GM18868 (cell line): ENCODE results near the gene PNLDC1.

Experiments
- ATAC-seq: cut with Tn5 transposase; IDR thresholded peaks from one replicate; pipeline ENCODE4 v1.9.1; 2021; ENCODE audit warnings: mild to moderate bottlenecking, moderate library complexity; ENCODE audit not compliant: unreplicated experiment

The PNLDC1 gene

DNA sequence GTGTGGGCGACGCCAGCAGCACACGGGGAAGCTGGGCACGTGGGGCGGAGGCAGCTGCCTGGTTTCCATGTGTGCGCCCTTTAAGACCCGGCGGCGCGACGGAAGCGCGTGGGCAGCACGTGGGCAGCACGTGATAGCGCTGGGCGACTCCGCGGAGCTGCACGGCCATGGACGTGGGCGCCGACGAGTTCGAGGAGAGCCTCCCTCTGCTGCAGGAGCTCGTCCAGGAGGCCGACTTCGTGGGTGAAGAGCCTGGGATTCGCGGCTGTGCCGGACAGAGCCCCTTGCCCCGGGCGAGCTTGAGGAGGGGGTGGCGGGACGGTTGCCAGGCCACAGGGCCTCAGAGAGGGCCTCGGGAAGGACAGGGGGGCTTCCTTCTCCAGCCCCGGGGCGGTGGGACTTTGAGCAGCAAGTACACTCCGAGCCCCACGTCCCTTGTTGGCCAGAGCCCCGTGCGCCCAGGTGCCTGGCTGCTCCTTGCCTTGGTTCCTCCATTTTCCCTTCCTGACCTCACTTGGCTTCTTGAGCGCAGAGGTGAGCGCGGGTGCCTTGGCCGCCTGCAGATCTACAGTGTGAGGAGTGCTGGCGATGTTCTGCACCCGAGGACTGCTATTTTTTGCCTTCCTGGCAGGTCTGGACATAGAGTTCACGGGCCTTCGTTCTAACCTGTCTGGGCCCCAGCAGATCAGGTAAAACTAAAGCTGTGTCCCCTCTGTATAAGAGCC, at the start of gene PNLDC1:
TSS of gene PNLDC1 (plus strand) at position 136 of the 725 bp plus-strand sequence. CDS start at position 168, 32 bp downstream.
- ATAC-seq, result no peak

DNA sequence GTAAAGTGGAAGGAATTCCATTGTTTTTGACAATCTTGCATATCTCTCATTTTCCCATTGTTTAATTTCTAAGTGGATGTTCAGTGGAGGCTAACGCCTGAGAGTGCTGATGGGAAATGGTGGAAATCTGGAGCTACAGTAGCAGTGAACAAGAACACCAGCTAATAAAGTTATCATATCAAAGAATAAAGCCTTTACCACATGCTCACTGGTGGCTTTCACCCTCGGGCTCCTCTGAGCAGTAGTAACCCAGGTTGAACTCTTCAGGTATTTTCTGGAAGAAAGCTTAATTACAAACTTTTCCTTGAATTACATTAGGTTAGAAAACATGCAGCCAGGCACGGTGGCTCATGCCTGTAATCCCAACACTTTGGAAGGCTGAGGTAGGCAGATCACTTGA, 48.6 kb upstream of the PNLDC1 start:
- no peak for ATAC-seq

DNA sequence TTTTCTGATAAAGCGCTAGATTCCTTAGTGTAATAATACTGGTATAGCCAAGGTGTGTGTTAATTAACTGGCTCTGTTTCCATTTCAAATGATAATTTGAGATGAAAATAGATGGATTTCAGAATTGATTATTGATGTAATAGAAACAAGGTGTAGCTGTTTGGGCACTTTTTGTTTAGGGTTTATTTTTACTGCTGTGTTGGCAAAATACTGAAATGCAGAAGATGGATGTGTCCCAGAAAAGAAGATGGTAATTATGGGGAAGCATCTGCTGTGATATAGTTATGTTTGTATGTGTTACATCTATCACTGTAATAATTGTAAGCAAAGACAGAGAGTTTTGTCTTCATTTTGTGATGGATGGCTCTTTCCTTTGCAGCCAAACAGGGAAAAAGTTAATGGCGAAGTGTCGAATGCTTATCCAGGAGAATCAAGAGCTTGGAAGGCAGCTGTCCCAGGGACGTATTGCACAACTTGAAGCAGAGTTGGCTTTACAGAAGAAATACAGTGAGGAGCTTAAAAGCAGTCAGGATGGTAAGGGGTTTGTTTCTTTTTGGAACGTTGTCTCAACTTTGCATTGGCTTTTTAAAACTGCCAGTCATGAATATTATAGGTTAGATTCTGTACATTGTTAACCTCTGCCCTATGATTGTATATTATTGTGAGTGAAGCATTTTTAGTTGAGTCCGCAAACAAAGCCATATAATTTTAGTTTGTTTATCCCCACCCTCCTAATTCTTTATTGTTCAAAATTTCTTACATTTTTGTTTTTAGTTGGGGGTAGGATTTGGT, 46.8 kb upstream of the PNLDC1 start:
- ATAC-seq, result no peak

GRCh38 chr6:159754401-159754800, 45.7 kb upstream of the PNLDC1 start:
- no peak for ATAC-seq

DNA sequence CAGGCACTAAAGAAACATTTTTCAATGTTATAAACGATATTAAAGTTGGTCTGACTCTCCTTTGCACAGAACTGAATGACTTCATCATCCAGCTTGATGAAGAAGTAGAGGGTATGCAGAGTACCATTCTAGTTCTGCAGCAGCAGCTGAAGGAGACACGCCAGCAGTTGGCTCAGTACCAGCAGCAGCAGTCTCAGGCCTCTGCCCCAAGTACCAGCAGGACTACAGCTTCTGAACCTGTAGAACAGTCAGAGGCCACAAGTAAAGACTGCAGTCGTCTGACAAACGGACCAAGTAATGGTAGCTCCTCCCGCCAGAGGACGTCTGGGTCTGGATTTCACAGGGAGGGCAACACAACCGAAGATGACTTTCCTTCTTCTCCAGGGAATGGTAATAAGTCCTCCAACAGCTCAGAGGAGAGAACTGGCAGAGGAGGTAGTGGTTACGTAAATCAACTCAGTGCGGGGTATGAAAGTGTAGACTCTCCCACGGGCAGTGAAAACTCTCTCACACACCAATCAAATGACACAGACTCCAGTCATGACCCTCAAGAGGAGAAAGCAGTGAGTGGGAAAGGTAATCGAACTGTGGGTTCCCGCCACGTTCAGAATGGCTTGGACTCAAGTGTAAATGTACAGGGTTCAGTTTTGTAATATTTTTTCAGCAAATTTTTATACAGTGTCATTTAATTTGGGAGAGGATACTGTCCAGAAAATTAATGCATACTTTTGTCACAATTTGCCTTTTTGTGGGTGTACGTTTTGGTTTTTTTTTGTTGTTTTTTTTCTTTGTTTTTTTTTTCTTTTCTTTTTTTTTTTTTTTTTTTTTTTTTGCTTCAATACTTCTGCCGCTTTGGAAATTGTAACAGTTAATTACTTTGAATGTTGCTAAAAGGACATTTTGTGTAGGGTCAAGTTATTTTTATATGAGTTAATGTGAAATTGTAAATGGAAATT, 44.8 kb upstream of the PNLDC1 start:
- ATAC-seq, result no peak

- no peak for ATAC-seq
Observed at GRCh38 chr6:159756508-159756907, 43.6 kb upstream of the PNLDC1 start.

- ATAC-seq, result no peak
Observed at GRCh38 chr6:159758031-159759001, 41.8 kb upstream of the PNLDC1 start.

DNA sequence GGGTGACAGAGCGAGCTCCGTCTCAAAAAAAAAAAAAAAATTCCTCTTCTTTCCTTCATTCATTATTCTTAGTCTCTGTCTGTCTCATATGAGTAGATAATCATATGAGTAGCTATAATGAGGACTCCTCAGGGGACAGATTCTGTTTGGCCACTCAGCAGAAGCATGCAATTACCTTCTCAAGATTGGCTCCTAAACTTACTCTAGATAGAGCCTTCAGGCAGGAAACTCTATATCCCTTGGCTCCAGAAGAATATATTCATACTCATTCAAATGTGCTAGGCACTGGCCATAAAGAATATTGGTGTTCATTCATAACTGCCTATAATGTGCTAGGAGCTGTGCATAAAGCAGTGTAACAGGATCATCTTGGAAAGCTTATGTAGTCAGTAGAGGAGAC, 40.4 kb upstream of the PNLDC1 start:
- no peak for ATAC-seq

DNA sequence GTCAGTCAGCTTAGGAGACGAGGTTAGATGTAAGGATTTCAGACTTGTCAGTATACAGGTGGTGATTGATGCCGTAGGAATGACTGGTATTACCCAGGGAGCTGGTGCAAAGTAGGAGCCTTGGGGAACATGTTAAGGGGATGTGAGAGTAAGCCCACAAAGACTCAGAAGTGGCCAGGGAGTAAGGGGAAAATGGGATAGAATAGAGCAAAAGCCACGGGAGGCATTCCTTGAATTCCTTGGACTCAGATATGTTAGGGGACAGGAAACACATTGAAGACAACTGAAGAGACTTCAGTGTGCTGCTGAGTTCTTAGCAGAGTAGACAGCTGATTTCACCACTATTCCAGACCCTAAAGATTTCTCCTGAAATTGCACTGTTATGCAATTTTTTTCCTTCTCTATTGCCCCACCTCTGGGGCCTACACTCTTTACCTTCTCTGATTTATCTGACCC, 39.4 kb upstream of the PNLDC1 start:
- no peak for ATAC-seq

DNA sequence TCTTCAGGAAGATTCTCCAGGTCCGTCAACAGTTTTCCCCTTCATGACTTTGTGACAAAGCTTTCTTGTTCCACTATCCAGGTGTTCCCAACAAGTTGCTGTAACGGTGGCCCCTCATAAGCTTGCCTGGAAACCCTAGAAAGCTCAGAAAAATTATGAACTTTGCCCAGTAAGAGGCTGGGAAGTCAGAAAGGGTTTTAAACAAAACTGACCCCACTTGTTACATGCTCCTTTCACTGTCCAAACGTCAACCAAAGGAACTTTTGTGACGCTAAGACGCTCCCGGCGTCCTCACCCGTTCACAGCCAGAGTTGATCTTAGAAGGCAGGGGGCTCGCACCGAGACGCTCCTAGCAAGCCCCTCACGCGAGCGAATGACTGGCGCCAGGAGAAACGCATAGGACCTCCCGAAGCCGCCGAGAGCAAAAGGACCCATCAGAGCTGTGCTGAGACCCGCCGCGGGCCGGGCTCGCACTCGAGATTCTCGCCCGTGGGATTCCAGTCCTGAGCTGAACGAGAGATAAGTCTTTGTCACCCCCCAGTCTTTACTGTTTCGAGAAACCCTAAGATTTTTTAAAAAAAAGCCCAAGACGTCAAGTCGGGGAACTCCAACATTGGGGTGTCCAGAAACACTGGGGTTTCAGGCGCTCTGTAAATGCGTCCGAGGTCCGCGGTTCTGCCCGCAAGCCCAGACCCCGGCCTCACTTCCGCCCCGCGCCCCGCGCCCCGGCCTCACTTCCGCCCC, 38.8 kb upstream of the PNLDC1 start:
- peak; percentile 2 for ATAC-seq

DNA sequence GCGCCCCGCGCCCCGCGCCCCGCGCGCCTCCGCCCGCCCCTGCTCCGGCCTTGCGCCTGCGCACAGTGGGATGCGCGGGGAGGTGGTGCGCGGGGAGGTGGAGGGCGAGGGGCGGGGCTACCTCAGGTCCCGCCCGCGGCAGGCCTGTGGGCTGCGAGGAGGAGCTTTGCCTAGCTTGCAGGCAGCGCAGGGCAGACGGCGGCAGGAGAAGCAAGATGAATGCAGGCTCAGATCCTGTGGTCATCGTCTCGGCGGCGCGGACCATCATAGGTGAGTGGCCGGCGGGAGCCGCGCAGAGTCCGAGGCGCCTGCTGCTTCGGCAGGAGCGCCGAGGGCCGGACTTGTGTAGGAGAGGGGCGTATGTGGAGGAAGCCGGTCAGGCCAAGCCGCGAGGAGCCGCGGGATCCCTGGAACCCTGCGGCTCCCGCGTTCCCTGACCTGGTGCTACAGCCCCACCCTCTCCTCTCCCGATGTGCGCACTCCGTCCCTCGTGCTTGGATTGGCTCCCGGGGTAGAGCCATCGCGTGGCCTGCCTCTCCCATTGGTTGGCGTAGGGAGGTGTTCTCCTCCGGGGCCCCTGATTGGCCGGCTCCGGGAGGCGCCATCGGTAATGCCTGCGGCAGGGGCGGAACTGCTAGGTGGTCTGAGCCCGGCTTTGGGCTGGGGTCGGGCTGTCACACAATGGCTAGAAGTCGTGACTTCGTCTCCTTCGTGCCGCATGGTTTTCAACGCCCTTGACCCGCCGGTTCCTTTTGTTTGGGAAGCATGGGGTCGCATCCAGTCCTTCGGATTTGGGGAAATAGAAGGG, 38.0 kb upstream of the PNLDC1 start, which contains the start of gene ACAT2:
TSS of gene ACAT2 (plus strand) at position 173 of the 808 bp plus-strand sequence. CDS start at position 216, 43 bp downstream.
- ATAC-seq, result peak; percentile 96

- no peak for ATAC-seq
Observed at GRCh38 chr6:159762681-159763293, 37.3 kb upstream of the PNLDC1 start.

DNA sequence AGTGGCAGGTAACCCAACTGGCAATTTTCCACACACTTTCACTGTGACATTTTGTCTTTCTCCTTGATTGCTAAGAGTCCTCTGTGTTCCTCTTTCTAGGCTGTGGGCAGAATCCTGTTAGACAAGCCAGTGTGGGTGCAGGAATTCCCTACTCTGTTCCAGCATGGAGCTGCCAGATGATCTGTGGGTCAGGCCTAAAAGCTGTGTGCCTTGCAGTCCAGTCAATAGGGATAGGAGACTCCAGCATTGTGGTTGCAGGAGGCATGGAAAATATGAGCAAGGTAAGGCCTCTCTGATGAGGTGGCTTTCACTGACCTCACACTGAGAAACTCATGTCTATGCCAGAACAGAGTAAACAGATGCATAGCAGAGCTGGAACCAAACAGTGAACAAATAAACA, 33.2 kb upstream of the PNLDC1 start:
- ATAC-seq, result no peak

GRCh38 chr6:159769470-159769869, 30.6 kb upstream of the PNLDC1 start:
- ATAC-seq, result no peak

DNA sequence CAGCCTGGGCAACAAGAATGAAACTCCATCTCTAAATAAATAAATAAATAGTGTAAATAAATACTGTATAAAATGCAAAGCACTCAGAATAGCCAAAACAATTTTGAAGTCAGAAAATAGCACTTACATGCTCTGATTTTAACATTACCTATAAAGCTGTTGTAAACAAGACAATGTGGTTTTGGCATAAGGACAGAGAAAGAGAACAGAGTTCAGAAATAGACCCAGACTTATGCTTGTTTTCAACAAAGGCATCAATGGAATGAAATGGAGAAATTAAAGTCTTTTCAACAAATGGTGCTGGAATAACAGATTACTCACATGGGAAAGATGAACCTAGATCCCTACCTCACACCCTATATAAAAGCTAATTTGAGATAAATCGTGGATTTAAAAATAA, 27.9 kb upstream of the PNLDC1 start:
- ATAC-seq, result no peak

GRCh38 chr6:159777240-159777904, 22.7 kb upstream of the PNLDC1 start:
- no peak for ATAC-seq

DNA sequence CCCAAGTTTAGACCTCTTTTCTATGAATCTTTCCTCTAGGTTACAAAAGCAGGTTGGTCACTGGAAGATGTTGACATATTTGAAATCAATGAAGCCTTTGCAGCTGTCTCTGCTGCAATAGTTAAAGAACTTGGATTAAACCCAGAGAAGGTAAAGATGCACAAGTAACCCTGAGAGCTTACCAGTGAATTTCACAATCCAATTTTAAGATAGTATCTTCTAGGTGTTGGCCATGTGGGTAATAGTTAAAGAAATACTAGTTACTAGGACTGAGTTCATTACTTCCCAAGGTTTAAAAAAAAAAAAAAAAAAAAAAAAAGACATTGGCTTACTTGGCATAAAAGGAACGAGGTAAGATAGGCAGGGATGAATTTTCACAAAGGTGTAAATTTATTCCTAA, 21.9 kb upstream of the PNLDC1 start:
- ATAC-seq, result no peak
